H1 (cell line): ENCODE data around the gene FOXO6.

Experiments
- CTBP2 ChIP-seq: IDR thresholded peaks from 2 replicates; pipeline ENCODE4 v1.7.0; 2011; ENCODE audit warnings: borderline replicate concordance, mild to moderate bottlenecking, moderate library complexity, mixed read lengths, low read length; ENCODE audit not compliant: insufficient read depth, insufficient read length
- CTCF ChIP-seq, 3 experiments: IDR thresholded peaks; 1 replicate in 2 of 3; 2 replicates in 1 of 3; pipeline versions ENCODE4 v1.5.1 to v1.6.1; 2011; ENCODE audit warnings: low read length in 3 of 3, mild to moderate bottlenecking in 3 of 3, inconsistent platforms in 2 of 3, low read depth in 1 of 3, moderate library complexity in 1 of 3; ENCODE audit not compliant: insufficient read depth in 1 of 3; ENCODE audit errors: control extremely low read depth in 1 of 3
- HDAC2 ChIP-seq, 2 experiments: fragments of 300-600 bp in 1 of 2; sonication (generic) in 1 of 2; IDR thresholded peaks; 2 replicates each; pipeline ENCODE4 v1.6.1; 2011 to 2012; ENCODE audit warnings: low read depth in 2 of 2, low read length in 2 of 2, mild to moderate bottlenecking in 2 of 2, moderate library complexity in 2 of 2, borderline replicate concordance in 1 of 2, inconsistent platforms in 1 of 2
- JUN ChIP-seq: IDR thresholded peaks from 2 replicates; pipeline ENCODE4 v1.6.1; 2011; ENCODE audit warnings: low read depth, mild to moderate bottlenecking, improper control_type of control experiment, low read length
- POLR2AphosphoS5 ChIP-seq: IDR thresholded peaks from 2 replicates; pipeline ENCODE4 v1.6.1; 2011; ENCODE audit warnings: low read depth, low read length
- POU5F1 ChIP-seq: IDR thresholded peaks from 2 replicates; pipeline ENCODE4 v1.6.1; 2011; ENCODE audit warnings: low read depth, mild to moderate bottlenecking, low read length, moderate library complexity
- RXRA ChIP-seq: IDR thresholded peaks from 2 replicates; pipeline ENCODE4 v1.6.1; 2011; ENCODE audit warnings: low read depth, mild to moderate bottlenecking, low read length, moderate library complexity; ENCODE audit not compliant: insufficient read depth
- SAP30 ChIP-seq: fragments of 300-600 bp; sonication (generic); IDR thresholded peaks from 2 replicates; pipeline ENCODE4 v1.7.1; 2012; ENCODE audit warnings: low read length, moderate library complexity, mild to moderate bottlenecking, inconsistent platforms; ENCODE audit not compliant: insufficient read depth, insufficient replicate concordance
- SIRT6 ChIP-seq: IDR thresholded peaks from one replicate; pipeline ENCODE4 v1.7.1; 2012; ENCODE audit warnings: low read length, inconsistent platforms
- YY1 ChIP-seq: IDR thresholded peaks from 2 replicates; pipeline ENCODE4 v1.6.1; 2011; ENCODE audit warnings: low read depth, mild to moderate bottlenecking, low read length

DNA sequence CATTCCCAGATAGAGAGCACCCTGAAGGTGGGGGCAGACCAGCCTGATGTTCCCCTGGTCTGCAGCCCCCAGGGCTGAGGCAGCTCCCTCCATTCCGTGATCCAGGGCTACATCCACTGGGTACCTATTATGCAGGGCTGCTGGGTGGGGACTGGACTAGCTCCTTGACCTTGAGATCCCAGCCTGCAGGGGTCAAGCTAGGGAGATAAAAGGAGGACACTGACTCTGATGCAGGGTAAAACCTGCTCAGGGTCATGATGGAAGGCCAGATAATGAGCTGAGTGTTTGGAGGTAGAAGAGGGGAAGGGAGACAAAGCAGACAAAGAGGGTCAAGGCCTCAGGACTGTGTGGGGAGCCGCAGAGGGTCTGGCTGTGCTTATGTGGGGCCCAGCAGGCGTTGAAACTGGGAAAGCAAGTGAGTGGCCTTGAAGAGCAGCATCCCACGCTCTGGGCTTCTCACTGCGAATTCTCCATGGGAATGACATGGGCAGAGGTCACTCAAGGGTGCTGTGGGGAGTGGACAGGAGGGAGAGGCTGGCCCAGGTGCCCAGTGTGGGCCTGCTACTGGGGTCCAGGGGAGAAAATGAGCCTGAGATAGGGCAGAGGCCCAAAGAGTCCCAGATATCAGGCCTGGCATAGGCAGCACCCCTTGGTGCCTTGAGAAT, 9.7 kb downstream of the FOXO6 start:
- TF ChIP-seq CTCF (IDR thresholded peaks at IDR 0.05; ENCODE audit: control extremely low read depth in 1 of 3, insufficient read depth in 1 of 3, low read depth in 1 of 3, low read length in 3 of 3) (no peak), POLR2AphosphoS5 (no peak), HDAC2 (IDR thresholded peaks at IDR 0.05; ENCODE audit: borderline replicate concordance in 1 of 2, low read depth in 2 of 2, low read length in 2 of 2) (no peak), RXRA (no peak), JUN (no peak), POU5F1 (no peak), SAP30 (no peak), YY1 (no peak), CTBP2 (no peak), SIRT6 (no peak)
